NOMO-1 (cell line): ENCODE measurements around the gene ZNF746.
"Not testable (repeated sequence)": the region's sequence is repeated elsewhere in the genome, so short reads cannot be mapped to it uniquely, and the experiment has no call there.

Experiments used
- DNase-seq, 2 experiments: peaks; one replicate each; lab custom pipeline; 2025; ENCODE audit not compliant: unreplicated experiment in 2 of 2; lab: John Stamatoyannopoulos, UW

Gene ZNF746

DNA sequence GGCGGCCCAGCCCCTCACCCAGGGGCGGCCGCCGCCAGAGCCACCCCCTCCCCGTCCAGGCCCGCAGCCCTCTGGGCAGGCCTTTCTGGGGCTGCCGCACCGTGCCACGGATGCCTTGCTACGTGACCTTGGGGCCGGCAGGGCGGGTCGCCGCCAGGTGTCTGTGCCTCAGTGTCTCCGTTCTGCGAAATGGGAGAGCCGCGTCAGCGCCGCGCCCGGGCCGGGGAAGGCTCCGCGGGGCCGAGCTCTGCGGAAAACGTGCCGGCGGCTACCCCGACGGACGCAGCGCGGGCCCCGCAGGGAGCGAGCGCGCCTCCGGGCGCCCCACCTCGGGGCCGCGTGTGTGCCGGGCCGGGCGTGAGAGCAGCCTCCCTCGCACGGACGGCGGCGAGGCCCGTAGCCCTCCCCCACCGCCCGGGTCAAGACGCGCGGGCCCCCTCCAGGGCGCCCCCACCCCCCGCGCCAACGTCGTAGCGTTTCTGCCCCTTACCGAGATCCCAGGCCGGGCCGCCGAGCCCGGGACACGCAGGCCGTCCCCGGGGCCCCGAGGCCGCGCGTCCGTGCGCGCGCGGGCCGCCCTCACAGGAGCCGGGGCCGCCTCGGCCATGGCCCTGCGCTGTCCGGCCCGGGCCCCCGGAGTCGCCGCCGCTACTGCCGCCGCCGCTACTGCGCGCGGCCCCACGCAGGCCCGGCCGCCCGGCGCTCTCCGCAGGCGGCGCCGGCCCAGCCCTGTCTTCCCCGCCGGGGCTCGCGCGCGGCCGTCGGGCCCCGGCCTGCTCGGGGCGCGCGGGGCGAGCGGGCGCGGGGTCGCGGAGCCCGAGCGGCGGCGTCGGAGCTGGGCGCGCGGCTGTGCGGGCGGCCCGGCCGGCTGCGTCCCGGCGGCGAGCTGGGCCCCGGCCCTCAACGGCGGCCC is 37.8 kb downstream of the ZNF746 start:
- no peak for DNase-seq

DNA sequence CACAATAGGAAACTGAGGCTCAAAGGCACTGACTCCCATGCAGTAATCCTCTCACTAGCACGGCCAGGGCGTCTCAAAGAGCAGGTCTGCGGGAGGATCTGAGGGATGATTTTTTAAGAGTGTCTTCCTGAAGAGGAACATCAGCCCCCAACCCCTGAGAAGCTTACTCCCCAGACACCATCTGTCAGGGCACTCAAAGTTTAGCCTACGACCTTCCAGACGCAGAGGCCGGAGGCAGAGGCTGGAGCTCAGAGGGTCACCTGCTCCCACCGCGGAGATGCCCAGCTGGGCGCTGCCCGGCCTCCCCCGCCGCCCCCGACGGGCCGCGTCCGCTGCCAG is 38.4 kb downstream of the ZNF746 start:
- DNase-seq = no peak

DNA sequence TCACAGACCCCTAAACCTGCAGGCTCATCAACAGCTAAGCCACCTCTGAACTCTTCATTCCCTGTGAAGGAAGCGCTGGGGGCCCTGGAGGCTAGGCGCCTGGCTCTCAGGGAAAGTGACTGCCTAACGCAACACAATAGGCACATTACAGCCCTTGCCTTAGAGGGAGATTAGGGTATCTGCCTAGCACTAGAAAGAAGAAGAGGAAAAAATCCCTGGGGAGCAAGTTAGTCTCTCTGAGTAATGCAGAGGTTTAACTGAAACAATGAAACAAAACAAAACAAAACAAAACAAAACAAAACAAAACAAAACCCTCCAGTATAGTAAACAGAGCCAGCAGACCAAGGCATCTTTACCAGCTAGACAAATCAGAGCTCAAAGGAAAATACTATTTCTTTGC is 39.4 kb downstream of the ZNF746 start:
- DNase-seq = no peak

DNA sequence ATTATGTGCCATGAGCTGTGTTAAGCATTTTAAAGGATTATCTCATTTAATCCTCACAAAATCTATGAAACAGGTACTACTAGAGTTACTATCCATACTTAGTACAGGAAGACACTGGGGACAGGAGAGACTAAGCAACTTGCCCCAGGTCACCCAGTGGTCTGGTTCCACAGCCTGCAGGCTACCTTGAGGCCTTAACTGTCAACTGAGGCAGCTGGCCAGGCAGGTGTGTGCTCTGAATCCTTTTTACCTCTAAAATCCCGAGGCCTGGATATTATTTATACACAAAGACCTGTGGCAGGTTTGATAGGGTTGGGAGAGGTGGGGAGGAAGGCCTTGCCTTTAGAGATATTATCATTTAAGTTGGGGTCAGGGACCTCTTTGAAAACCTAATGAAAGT is 39.8 kb downstream of the ZNF746 start:
- DNase-seq = no peak

DNA sequence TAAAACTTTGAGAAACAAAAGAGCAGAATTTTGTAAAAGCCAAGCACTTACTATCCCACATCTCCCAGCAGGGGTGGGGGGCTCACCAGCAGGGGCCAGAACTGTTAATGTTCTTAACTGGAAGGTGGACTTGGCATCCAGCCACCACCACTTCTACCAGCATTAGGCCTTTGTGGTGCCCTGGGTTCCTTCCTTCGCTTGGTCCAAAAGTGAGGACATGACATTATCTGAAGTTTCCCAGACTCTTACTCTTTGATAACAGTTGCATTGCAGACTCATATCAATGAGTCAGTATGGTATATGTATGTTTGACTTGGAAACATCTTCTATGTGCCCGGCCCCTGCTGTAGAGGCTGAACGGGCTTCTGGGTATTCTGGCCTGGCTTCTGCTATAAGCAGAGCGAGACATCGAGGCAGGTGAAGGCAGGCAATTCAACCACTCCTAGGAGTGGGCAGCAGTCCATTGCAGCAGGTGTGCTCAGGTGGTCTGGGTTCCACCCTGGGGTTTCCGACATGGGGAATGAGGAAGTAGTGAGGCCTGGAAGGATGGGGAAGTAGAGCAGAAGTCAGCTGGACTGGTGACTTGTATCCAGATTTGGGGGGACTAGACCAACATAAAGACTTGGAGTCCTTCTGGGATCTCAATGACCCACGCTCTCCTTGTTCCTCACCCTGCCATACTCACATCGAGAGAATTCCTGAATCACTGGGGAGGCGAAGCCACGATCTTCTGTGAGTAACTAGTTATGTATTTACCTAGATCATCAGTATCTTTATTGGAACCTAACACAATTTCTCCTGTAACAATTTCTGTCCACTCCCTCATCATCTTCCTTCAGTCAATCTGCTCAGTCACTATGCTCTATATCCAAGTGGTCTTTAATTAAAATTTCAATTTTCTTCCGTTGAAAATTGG is 40.8 kb downstream of the ZNF746 start:
- DNase-seq = no peak

DNA sequence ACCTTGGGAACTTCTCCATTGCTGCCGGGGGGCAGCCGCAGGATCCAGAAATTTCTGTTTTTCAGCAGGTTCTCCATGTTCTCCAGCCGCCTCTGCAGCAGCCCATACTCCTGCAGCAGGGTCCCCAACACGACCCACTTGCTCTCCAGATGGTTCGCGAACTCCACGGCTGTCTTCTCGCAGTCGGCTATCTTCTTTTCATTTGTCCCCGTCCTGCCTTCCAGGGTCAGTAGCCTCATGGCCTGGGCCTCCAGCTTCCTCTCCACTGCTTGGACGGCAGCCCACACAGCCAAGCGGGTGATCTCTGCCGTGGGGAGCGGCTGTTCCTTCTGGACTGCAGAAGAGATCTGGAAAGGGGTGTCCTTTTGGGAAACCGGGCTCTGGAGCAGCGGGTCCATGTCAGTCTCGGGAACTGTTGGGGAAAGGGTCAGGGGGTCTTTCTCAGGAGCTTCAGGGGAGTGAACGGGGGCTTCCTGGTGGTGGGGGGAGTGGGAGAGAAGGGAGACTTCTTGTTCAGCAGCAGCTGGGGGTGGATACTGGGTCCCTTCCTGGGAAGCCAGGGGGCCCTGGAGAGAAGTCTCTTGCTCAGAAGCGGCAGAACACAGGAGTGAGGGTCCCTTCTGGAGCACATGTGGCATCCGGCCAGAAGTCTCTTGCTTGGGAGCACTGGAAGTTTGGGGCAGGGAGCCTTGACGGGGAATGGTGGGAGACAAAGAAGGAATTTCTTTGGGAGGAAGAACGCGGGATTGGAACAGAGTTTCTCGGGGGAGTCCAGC is 42.2 kb downstream of the ZNF746 start:
- no peak for DNase-seq

DNA sequence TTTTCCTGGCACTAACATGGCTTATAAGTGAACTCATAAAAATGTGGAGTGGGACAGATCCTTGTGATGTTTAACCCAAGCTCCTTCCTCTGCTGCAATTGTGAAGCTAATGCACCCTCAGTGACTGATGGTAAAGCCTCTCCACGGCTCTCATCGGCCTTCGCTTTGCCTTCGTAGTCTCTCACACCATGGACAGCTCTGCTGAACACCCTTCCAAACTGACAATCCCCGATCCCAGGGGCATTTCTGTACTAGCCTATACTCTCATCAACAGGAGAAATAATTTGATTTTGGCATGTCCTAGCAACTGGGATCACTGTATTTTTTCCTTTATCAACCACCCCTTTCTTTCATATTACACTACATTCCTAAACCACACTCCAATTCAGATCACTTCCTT is 42.9 kb downstream of the ZNF746 start:
- DNase-seq = no peak

DNA sequence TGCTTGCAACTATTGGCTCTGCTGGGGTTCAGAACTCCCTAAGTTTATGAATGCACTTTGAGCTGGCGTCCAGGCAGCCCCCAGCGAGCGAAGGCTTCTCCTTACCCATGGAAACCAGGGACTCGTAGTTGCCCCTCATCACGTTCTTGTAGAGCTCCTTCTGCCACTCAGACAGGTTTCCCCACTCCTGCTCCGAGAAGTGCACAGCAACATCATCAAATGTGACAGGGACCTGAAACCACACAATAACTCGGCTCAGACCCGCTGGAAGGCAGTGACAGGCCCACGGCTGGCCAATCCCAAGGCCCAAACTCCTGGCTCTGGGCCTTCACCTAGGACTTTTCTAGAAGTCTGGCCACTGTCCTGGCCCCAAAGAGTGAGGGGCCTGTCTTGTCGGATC is 43.6 kb downstream of the ZNF746 start:
- no peak for DNase-seq

DNA sequence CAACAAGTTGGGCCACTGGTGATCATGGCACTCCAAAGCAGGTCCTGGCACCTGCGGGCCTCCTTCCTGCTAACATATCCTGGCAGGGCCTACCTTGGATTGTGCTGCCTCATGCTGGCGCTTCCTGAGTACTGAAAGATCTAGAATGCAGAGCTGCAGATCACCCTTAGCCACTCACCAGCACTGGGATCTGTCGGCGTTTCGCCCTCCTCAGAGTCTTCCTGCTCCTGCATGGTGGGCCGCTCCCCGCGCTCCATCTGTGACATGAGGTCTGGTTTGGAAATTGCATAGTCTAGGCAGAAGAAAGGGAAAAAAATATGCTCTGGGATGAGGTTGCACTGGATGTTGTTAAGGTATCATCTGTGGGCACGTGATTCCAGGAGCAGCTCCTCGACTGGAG is 46.8 kb downstream of the ZNF746 start:
- no peak for DNase-seq

DNA sequence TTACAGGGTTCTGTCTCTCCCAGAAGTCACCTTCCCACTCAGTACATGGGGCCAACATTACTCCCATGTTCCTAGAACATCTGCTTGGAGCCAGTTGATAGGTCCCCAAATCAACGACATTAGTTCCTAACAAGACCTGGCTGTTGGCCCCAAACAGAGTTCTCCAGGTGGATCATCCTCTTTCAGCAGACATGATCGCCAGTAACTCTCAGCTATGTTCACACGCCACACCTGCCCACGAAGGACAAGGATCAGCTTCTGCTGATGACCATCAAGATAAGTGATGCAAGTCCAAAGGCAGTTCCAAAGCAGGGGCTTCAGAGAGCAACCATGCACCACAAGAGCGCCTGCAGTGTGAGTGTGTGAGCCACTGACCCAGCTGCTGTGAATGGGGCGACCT is 47.7 kb downstream of the ZNF746 start:
- no peak for DNase-seq

DNA sequence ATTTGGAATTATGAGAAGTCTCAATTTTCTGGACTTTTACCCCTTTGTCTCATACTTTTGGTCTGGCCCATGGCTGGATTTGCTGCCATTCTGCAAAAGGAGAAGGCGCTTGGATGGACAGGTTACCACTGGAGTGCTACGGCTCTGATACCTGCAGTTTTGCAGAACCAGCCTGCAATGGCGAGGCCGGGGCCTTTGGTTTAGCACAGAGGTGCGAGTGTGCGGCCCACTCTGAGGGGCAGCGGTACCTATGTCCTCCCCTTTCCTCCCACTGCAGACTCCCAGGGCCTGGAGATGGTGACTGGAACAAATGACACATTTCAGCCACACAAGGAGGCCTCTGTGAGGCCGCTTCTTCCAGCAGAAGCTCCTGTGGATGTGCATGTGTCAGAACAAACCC is 48.6 kb downstream of the ZNF746 start:
- DNase-seq = no peak

DNA sequence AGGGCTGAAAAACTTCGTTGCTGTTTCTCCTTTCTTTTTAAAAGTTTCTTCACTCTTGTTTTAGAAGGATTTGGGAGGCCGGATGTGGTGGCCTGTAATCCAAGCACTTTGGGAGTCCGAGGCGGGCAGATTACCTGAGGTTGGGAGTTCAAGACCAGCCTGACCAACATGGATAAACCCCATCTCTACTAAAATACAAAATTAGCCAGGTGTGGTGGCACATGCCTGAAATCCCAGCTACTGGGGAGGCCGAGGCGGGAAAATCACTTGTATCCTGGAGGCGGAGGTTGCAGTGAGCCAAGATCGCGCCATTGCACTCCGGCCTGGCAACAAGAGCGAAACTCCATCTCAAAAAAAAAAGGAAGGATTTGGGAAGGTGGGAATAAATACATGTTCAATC is 51.6 kb downstream of the ZNF746 start:
- DNase-seq = not testable (repeated sequence)

DNA sequence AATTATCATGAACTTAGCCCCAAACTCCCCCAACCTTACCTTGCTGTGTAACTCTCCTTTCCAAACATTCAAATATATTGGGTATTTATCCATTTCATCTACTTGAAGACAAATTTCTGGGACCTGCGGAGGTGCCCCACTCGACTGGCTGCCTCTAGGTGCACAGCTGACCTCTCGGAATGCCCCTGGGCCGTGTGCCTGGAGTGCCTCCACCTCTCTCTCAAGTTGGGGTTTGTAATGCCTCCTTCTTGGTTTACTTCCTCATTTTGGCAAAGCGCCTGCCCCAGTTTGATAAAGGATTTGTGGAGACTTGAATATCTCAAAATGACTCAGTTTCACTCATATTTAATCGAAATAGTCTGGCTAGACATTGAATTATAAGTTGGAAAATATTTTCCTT is 53.3 kb downstream of the ZNF746 start:
- peak in 1 of 2 experiments; percentile 0 for DNase-seq

DNA sequence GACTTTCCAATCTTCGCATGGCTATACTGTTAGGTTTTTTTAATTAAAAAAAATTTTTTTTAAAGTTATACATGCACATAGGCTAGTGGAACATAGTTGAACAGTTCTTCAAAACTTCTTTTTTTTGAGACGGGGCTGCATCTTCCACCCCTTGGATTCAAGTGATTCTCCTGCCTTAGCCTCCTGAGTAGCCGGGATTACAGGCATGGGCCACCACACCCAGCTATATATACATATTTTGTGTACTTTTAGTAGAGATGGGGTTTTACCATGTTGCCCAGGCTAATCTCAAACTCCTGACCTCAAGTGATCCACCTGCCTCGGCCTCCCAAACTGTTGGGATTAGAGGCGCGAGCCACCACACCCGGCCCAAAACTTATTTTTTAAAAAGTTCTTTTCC is 54.1 kb downstream of the ZNF746 start:
- DNase-seq = no peak

DNA sequence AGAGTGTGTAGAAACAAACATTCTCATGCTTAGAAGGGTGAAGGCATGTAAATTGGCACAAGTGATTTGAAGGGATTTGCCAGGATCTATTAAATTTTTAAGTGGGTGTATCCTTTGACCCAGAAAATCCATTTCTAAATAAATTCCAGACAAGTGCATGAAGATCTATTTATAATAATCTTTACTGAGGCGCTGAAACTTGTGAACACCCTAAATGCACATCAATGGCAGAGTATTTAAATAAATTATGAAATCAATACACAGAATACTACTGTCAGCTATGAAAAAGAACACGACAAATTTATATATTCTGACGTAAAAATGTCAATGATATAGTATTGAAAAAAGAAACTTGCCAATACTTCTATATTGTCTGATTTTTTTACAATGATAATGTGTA is 54.7 kb downstream of the ZNF746 start:
- DNase-seq = no peak

DNA sequence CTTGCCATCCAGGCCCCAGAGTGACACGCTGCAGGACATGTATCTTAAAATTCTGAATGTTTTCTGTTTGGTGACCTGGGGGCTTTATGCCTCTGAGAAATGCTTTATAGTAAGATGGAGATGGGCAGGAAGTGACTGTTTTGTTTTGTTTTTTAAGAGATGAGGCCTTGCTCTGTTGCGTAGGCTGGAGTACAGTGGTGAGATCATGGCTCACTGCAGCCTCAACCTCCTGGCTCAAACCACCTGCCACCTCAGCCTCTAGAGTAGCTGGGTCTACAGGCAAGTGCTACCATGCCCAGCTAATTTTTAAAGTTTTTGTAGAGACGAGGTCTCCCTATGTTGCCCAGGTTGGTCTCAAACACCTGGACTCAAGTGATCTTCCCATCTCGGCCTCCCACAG is 57.4 kb downstream of the ZNF746 start:
- DNase-seq = no peak

DNA sequence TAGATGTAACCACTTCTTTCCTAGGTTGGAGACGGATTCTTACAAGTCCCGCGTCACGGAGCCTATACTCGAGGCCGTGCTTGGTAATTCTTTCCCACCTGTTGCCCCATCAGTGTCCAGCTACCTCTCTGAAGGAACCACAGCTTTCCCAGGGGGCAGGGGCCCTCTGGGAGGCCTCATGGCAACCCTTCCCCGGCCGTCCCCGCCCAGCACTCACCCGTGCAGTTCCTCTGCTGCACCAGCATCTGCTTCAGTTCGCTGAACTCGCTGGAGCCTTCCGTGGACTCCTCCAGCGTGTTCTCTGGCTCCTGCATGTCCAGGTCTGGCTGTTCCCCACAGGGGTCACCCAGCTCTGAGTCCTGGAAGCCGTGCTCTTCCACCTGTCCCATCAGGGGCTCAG is 61.3 kb downstream of the ZNF746 start:
- DNase-seq = no peak

DNA sequence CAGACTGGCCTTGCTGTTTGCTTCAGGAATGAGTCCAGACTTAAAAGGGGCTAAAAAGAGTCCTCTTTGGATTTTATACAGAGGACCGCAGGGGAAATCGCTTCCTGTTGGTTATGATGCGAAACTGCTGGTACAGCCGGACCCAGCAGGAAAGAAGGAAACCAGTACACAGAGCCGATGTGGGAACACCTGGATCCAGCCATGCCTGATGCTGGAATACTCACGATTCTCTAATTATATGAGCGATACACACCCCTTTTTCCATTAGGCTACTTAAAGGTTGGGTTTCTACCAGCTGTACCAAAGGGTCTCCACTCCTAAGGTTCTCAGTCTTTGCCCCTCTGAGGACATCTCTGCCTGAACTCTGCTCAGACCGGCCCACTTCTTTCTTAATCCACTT is 64.5 kb downstream of the ZNF746 start:
- DNase-seq = no peak

DNA sequence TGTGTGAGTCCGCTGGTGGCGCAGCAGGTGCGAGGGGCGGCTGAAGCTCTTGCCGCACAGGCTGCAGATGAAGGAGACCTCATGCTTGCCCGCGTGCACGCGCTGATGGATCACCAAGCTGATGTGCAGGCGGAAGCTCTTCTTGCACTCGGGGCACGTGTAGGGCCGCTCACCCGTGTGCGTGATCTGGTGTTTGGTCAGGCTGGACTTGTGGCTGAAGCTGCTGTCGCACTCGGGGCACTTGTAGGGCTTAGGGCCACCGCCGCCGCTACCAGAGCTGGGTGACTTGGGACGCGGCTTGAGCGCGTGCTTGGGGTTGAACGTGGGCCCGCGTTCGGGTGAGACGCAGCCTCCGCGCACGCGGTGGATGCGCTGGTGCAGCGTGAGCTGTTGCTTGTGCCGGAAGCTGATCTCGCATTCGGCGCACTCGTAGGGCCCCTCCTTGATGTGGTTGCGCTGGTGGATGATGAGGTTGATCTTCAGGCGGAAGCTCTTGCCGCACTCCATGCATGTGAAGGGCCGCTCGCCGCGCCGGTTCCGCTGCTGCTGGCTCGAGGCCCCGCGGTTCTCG is 65.4 kb downstream of the ZNF746 start:
- DNase-seq = no peak

DNA sequence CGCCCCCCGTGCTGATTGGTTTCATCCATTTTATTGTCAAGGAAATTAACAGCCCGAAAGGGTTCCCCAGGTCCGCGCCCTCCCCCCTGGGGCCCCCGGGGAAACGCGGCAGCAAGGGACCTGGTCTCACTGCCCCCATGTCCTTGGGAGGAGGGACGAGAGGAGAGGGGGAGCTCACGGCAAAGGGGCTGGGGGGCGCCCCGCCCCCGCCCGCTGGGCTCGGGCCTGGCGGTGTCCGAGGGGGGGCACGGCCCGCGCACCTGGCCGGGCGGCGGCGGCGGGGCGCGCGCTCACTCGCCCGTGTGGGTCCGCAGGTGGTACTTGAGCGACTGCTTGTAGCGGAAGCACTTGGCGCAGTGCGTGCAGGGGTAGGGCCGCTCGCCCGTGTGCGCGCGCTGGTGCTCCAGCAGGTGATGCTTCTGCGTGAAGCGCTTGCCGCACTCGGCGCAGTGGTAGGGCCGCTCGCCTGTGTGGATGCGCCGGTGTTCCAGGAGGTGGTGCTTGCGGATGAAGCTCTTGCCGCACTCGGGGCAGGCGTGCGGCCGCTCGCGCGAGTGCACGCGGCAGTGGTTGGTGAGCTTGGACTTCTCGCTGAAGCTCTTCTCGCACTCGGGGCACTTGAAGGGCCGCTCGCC is 66.0 kb downstream of the ZNF746 start:
- no peak for DNase-seq
